HG03439 (cell line): ENCODE results near the gene UNC5C.

ENCODE experiments used
- ATAC-seq: cut with Tn5 transposase; IDR thresholded peaks from one replicate; pipeline ENCODE4 v1.9.1; 2021; ENCODE audit warnings: mild to moderate bottlenecking, moderate library complexity; ENCODE audit not compliant: unreplicated experiment

Gene UNC5C

DNA sequence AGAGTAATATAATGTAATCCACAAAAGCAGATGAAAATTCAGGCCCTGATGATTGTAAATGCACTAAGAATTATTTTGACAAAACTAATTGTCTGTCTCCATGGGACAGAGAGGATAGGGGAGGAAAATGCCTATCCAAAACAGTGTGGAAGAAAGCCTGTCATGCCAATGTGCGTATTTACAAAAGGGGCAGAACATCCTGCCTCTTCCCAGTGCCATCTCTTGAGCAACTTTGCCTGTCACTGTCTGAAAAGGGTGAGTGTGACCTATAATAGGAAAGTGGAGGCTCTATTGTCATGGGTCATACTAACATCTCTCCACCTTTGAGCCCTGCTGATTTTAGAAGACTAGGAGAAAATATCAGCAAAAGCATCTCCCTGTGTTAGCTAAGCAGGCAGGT, 264.1 kb downstream of the UNC5C start:
- no peak for ATAC-seq

DNA sequence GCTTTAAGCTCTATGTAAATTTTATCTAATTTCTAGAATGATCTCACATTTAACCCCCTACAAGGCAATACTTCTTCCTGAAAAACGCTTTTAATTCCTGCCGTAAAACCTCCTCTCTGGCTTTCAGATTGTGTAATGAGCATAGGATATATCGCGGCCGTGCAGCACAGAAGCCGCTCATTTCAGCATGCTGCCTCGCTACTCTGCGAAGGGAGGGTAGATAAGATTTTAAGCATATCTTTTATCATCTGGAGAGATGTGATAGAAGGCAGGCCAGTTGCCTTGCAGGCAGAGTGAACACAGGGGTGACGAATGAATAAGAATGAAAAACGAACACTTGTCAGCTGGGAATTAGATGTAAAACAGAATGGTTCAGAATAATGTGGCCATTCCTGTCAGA, 265.5 kb downstream of the UNC5C start:
- ATAC-seq: no peak

- no peak for ATAC-seq
Measured at GRCh38 chr4:95272797-95273196, 276.0 kb downstream of the UNC5C start.

DNA sequence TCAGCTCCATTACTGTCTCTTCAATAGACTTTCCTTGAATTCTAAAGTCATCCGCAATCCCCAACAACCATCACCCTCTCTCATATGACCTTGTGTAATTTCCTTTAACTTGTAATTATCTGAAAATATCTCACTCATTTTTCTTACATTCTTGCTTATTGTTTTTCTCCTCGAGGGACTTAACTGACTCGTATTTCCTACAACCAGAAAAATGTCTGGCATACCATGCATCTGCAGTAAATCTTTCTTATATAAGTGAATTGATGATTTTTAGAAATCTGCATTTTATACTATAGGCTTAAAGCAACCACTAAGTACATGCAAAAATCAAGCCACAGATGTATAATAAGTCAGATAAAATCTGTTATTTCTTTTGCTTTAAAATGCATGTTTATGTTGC, 276.7 kb downstream of the UNC5C start:
- no peak for ATAC-seq

GRCh38 chr4:95268819-95269565, 279.8 kb downstream of the UNC5C start:
- ATAC-seq: no peak

DNA sequence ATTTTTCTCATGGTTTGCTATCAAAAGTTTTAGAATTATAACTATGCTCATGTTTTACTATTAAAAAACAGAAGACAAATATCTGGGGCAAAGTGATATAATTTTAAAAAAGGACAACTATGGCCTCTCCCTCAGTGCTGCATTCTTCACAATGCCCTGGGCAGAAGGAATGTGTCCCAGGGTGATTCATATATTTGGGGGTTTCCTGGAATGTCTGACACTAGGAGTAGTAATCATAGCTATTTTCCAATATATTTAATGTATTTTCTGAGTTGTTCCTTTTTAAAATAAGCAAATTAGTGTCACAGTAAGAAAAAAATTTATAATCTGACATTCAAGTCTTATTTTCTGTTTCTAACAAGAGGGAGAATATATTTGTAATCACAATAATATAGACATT, 281.7 kb downstream of the UNC5C start:
- ATAC-seq: no peak

GRCh38 chr4:95265814-95266740, 282.7 kb downstream of the UNC5C start:
- ATAC-seq: no peak

DNA sequence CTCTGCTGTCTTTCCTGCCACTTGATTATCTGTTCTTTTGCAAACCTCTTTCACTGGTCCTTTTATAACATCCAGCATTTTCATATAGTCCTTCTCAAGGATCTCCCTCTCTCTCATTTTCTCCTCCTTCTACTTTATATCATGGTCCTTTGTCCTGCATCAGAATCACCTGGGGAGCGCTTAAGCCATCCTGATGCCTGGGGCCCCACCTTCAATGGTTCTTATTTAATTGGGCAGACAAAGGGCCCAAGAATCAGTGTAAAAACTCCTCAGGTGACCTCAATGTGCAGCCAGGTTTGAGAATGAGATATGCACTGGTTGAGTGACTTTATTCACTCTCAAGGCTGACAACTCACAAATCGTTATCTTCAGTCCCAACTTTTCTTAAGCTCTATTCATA, 283.9 kb downstream of the UNC5C start:
- ATAC-seq: no peak

GRCh38 chr4:95263960-95264359, 284.8 kb downstream of the UNC5C start:
- ATAC-seq: no peak

DNA sequence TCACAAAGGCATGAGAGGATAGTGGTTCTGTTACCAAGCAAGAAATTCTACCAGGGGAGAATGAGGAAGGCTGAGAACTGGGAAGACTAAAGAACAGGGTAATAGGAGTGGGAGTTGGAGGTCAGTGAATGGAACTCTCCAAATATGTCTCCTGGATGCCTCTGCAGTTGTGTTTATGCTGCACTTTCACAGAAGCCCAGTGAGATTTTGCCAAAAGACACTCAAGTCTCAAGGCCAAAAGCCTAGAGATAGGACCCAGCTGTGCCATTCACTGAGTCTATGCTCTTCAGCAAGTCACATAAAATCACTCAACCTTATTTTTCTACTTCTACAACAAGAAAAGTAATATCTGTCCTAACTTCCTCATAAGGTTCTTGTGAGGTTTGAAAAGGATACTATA, 285.4 kb downstream of the UNC5C start:
- no peak for ATAC-seq

- no peak for ATAC-seq
Measured at GRCh38 chr4:95256108-95256835, 292.5 kb downstream of the UNC5C start.

DNA sequence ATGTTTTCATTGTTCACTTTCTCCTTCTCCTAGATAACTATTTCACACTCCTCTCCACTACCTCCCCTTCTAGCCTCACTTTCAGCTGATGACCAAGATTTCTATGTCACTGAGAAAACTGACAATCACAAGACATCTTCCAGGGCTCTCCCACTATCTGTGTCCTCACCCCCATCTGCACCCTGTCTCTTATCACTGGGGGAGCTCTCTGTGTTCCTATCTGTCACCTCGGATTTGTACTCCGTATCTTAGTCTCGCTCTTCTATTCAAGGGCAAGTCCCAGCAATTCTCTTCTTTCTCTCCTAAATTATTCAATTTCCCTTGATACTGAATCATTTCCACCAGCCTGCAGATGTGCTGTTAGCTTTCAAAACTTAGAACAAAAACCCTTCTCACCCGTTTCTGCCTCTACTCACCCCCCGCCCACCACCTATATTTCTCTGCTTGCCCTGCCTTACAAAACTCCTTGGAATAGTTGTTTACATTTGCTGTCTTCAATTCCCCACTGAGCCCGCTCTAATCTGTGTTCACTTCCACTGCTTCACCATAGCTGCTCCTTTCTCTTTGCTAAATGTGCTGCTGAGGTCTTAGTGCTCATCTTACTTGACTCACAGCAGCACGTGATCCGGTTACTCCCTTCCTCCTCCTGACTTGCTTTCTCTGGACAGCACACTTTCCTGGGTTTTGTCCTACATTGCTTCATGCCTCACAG, 293.2 kb downstream of the UNC5C start:
- ATAC-seq: no peak

DNA sequence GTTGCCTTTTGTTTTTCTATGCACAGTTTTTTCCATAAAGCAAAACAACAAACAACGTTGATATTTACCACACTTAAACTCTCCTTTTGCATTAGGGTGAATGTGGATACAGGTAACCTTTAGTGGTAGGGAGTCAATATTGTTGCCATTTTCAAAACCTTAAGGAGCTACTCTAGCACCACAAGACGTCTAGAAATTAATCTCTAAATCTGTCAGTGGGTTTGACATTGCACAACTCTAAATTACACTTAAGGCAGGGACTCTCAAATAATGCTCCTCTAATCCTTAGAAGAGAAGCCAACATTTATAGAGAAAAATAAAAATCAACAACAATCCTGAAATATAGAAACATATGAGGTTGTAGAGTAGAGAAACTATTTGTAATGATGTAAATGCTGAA, 297.2 kb downstream of the UNC5C start:
- ATAC-seq: no peak

GRCh38 chr4:95250544-95251137, 298.1 kb downstream of the UNC5C start:
- ATAC-seq: no peak

GRCh38 chr4:95249426-95250021, 299.2 kb downstream of the UNC5C start:
- no peak for ATAC-seq

DNA sequence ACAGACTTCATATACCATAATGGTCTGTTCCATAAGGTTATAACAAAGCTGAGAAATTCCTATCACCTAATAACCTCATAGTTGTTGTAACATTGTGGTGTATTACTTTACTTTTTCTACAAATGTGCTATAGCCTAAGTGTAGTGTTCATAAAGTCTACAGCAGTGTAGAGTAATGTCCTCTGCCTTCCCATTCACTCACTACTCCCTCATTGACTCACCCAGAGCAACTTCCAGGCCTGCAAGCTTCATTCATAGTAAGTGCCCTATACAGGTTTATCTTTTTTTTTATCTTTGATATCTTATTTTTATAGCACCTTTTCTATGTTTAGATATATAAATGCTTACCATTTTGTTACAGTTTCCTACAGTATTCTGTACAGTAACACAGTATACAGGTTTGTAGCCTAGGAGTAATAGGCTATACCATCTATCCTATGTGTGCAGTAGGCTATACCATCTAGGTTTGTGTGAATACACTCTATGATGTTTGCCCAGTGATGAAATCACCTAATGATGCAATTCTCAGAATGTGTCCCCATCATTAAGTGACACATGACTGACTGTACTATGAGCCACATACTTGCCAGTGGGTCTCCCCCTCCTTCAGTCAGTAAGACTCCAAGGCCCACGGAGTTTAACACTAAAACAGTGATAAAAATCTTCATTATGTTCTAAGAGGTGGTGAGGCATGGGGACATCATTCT, 299.9 kb downstream of the UNC5C start:
- no peak for ATAC-seq

DNA sequence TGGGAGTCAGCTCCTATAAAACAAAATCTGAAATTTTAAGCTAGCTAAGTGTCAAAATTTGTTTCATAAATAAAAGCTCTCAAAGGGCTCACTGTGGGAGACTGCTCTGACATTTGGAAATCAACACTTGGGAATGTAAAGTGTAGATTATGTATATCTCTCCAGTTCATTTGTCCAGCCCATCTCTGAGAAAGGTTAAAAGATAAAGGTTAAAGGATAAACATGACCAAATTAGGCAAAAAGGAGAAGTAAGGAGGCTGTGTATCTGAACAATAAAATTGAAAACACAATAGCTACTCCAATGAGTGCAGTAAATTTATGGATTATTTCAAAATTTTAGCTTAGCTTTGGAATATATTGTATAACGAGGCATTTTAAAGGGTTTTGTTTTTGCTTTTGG, 304.9 kb downstream of the UNC5C start:
- no peak for ATAC-seq

DNA sequence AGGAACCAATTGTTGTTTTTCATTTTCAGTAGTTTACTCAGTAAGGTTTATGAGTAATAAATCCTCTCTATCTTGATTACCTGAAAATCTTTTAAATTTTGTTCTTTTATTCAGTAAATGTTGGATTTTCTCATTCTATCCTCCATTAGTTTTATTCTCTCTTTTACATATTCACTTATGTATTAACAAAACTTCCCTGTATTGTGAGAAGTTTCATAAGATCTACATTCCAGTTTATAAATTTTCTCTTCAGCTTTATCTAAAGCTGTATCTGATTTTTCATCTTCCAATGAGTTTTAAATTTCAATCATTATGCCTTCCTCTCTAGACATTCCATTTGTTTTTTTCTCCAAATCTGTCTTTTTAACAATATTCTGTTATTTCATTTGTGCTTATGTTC, 310.2 kb downstream of the UNC5C start:
- no peak for ATAC-seq

GRCh38 chr4:95232358-95233156, 316.2 kb downstream of the UNC5C start:
- ATAC-seq: no peak
